OCI-LY7 (cell line): ENCODE results near the gene RBM18.

ENCODE experiments used
- CTCF ChIP-seq: fragments of 200-600 bp; sonication (generic); conservative IDR thresholded peaks from 2 replicates; pipeline ENCODE4 v1.5.1; 2014; ENCODE audit warnings: mild to moderate bottlenecking, antibody characterized with exemption, low read length, moderate library complexity, mixed read lengths
- EZH2phosphoT487 ChIP-seq: fragments of 200-600 bp; sonication (generic); IDR thresholded peaks from 2 replicates; pipeline ENCODE4 v1.6.1; 2018; ENCODE audit warnings: low read depth, borderline replicate concordance, mild to moderate bottlenecking, mixed run types, antibody characterized with exemption, low read length, moderate library complexity, mixed read lengths

- TF ChIP-seq CTCF: no peak
- no peak for TF ChIP-seq EZH2phosphoT487
These were observed 73.9 kb downstream of the RBM18 start for GRCh38 chr9:122190597-122191381.
